ENCODE data around the gene CATSPERE. TPM values are rescaled to one million over a fixed set of nuclear protein-coding genes. Genes with fewer than 3 reads are reported as not detected.
"Not testable (repeated sequence)": the region's sequence is repeated elsewhere in the genome, so short reads cannot be mapped to it uniquely, and the experiment has no call there.

The CATSPERE gene
- total RNA-seq, 1 experiment from 2014 or later, result 0.18 TPM

GRCh38 chr1:244445320-244446181 is 15.5 kb upstream of the CATSPERE start:
- peak; percentile 99 for DNase-seq (ENCODE audit: low read depth, low spot score)
- in situ Hi-C loops (cut with HindIII; ENCODE audit: low pct_unique_long_range_greater_than_20kb, low sequenced_read_pairs), result no loop called here

- no peak for DNase-seq (ENCODE audit: low read depth, low spot score)
- in situ Hi-C loops (cut with HindIII; ENCODE audit: low pct_unique_long_range_greater_than_20kb, low sequenced_read_pairs), result no loop called here
Measured at GRCh38 chr1:244447024-244447423, 14.0 kb upstream of the CATSPERE start.

- in situ Hi-C loops (cut with HindIII; ENCODE audit: low pct_unique_long_range_greater_than_20kb, low sequenced_read_pairs), result no loop called here
Measured at GRCh38 chr1:244447552-244447951, 13.5 kb upstream of the CATSPERE start.

GRCh38 chr1:244448279-244449036 is 12.6 kb upstream of the CATSPERE start:
- in situ Hi-C loops (cut with HindIII; ENCODE audit: low pct_unique_long_range_greater_than_20kb, low sequenced_read_pairs), result no loop called here
- DNase-seq (ENCODE audit: low read depth, low spot score), result no peak

More at GRCh38 chr1:244447552-244447951, 13.5 kb upstream of the CATSPERE start:
- no peak for DNase-seq (ENCODE audit: low read depth, low spot score)

- in situ Hi-C loops (cut with HindIII; ENCODE audit: low pct_unique_long_range_greater_than_20kb, low sequenced_read_pairs), result no loop called here
- DNase-seq (ENCODE audit: low read depth, low spot score), result no peak
Measured at GRCh38 chr1:244449936-244450508, 11.1 kb upstream of the CATSPERE start.

- in situ Hi-C loops (cut with HindIII; ENCODE audit: low pct_unique_long_range_greater_than_20kb, low sequenced_read_pairs), result no loop called here
- peak; percentile 46 for DNase-seq (ENCODE audit: low read depth, low spot score)
Measured at GRCh38 chr1:244450597-244451538, 10.2 kb upstream of the CATSPERE start.

GRCh38 chr1:244451539-244451950 is 9.5 kb upstream of the CATSPERE start, which contains the start of gene ADSS2:
ADSS2 (minus strand) TSS chr1:244451909; CDS start chr1:244451817, 92 bp downstream.
- no peak for DNase-seq (ENCODE audit: low read depth, low spot score)
- in situ Hi-C loops (cut with HindIII; ENCODE audit: low pct_unique_long_range_greater_than_20kb, low sequenced_read_pairs), result no loop called here

- in situ Hi-C loops (cut with HindIII; ENCODE audit: low pct_unique_long_range_greater_than_20kb, low sequenced_read_pairs), result no loop called here
Measured at GRCh38 chr1:244451951-244452795, 8.9 kb upstream of the CATSPERE start.

GRCh38 chr1:244454412-244454811 is 6.7 kb upstream of the CATSPERE start:
- no peak for DNase-seq (ENCODE audit: low read depth, low spot score)
- in situ Hi-C loops (cut with HindIII; ENCODE audit: low pct_unique_long_range_greater_than_20kb, low sequenced_read_pairs), result no loop called here

More at GRCh38 chr1:244451951-244452795, 8.9 kb upstream of the CATSPERE start:
- DNase-seq (ENCODE audit: low read depth, low spot score), result peak; percentile 99

GRCh38 chr1:244456586-244456985 is 4.5 kb upstream of the CATSPERE start:
- DNase-seq (ENCODE audit: low read depth, low spot score), result no peak
- in situ Hi-C loops (cut with HindIII; ENCODE audit: low pct_unique_long_range_greater_than_20kb, low sequenced_read_pairs), result no loop called here

- in situ Hi-C loops (cut with HindIII; ENCODE audit: low pct_unique_long_range_greater_than_20kb, low sequenced_read_pairs), result no loop called here
Measured at GRCh38 chr1:244458781-244459180, 2.3 kb upstream of the CATSPERE start.

GRCh38 chr1:244460197-244460596 is 876 bp upstream of the CATSPERE start:
- in situ Hi-C loops (cut with HindIII; ENCODE audit: low pct_unique_long_range_greater_than_20kb, low sequenced_read_pairs), result no loop called here
- DNase-seq (ENCODE audit: low read depth, low spot score), result no peak

More at GRCh38 chr1:244458781-244459180, 2.3 kb upstream of the CATSPERE start:
- DNase-seq (ENCODE audit: low read depth, low spot score), result no peak

GRCh38 chr1:244466724-244467123 is 5.7 kb downstream of the CATSPERE start:
- DNase-seq (ENCODE audit: low read depth, low spot score), result no peak
- in situ Hi-C loops (cut with HindIII; ENCODE audit: low pct_unique_long_range_greater_than_20kb, low sequenced_read_pairs), result no loop called here

GRCh38 chr1:244473059-244473605 is 12.1 kb downstream of the CATSPERE start:
- in situ Hi-C loops (cut with HindIII; ENCODE audit: low pct_unique_long_range_greater_than_20kb, low sequenced_read_pairs), result no loop called here
- no peak for DNase-seq (ENCODE audit: low read depth, low spot score)

- DNase-seq (ENCODE audit: low read depth, low spot score); in situ Hi-C loops (cut with HindIII; ENCODE audit: low pct_unique_long_range_greater_than_20kb, low sequenced_read_pairs): not testable (repeated sequence)
Measured at GRCh38 chr1:244484971-244485370, 23.9 kb downstream of the CATSPERE start.

GRCh38 chr1:244494653-244495052 is 33.6 kb downstream of the CATSPERE start:
- in situ Hi-C loops (cut with HindIII; ENCODE audit: low pct_unique_long_range_greater_than_20kb, low sequenced_read_pairs), result no loop called here
- no peak for DNase-seq (ENCODE audit: low read depth, low spot score)

All from SK-MEL-5 (cell line).